ENCODE results near the gene TMEM94. TPM values are rescaled to one million over a fixed set of nuclear protein-coding genes. Genes with fewer than 3 reads are reported as not detected.

Gene TMEM94
- total RNA-seq, 1 experiment from 2014 or later, result 61.4 TPM

GRCh38 chr17:75542229-75542628 lies 85.8 kb downstream of the TMEM94 start:
- Histone ChIP-seq H2AK5ac (ENCODE audit: insufficient read length, low read length) (no peak overlapping the region), H4K91ac (ENCODE audit: insufficient read length, low read depth, low read length) (no peak overlapping the region), H3K14ac (ENCODE audit: insufficient read depth, low read length) (no peak overlapping the region; the same call in 1 of the 2 replicates), H3K23me2 (ENCODE audit: insufficient read length, low read depth, low read length, poor library complexity, severe bottlenecking) (no peaks in the 10 kb centered on the region), H3K79me1 (ENCODE audit: insufficient read depth, low read depth, low read length, poor library complexity, severe bottlenecking) (no peaks in the 10 kb centered on the region), H3K4me2 (ENCODE audit: insufficient read depth, insufficient read length, low read length) (no peak overlapping the region), H2BK5ac (ENCODE audit: insufficient read length, low read length) (no peak overlapping the region), H3K9ac (ENCODE audit: extremely low read depth, insufficient read length, low read length) (no peak overlapping the region), H4K5ac (ENCODE audit: insufficient read length, low read depth, low read length) (no peak overlapping the region), H3K27me3 (ENCODE audit: insufficient read depth, low read length) (no peaks in the 10 kb centered on the region), H3T11ph (ENCODE audit: low read length) (no peak overlapping the region), H2BK12ac (ENCODE audit: insufficient read length, low read depth, low read length) (no peak overlapping the region), H3K56ac (ENCODE audit: insufficient read length, low read depth, low read length) (no peak overlapping the region), H2BK120ac (ENCODE audit: low read depth, low read length, poor library complexity, severe bottlenecking) (no peak overlapping the region), H2AFZ (ENCODE audit: low read length) (no peak overlapping the region), H2BK15ac (ENCODE audit: low read depth, low read length) (no peak overlapping the region), H3K27ac (ENCODE audit: insufficient read length, low read depth, low read length) (no peak overlapping the region), H3K23ac (ENCODE audit: insufficient read length, low read depth, low read length) (no peak overlapping the region), H4K8ac (replicated peaks; ENCODE audit: insufficient read length, low read depth, low read length) (no peak overlapping the region), H3K9me3 (ENCODE audit: control insufficient read depth, low read depth, low read length) (no peaks in the 10 kb centered on the region), H3K4ac (ENCODE audit: low read depth, low read length) (no peak overlapping the region), H3K18ac (ENCODE audit: insufficient read length, low read depth, low read length) (no peak overlapping the region), H3K4me1 (ENCODE audit: insufficient read depth, low read length) (no peaks in the 10 kb centered on the region), H2BK20ac (ENCODE audit: low read depth, low read length, poor library complexity, severe bottlenecking) (no peak overlapping the region), H4K20me1 (ENCODE audit: control insufficient read depth, insufficient read depth, insufficient read length) (no peaks in the 10 kb centered on the region), H3K79me2 (ENCODE audit: insufficient read depth, low read length) (no peaks in the 10 kb centered on the region)
- Mint-ChIP-seq H3K4me1 (peaks cover 20 to 21% of the 10 kb centered on the region in 2 experiments), H3K27ac (peak overlapping the region in 2 of 3 experiments; percentile 13 to 46; a peak in 1 of 7 replicates), H3K9me3 (no peaks in the 10 kb centered on the region), H3K27me3 (ENCODE audit: low read depth) (no peaks in the 10 kb centered on the region), H3K4me3 (no peak overlapping the region; a peak in 1 of 5 replicates), H3K36me3 (ENCODE audit: insufficient read depth in 1 of 3, low read depth in 3 of 3) (peaks cover 0 to 22% (median 4%) of the 10 kb centered on the region in 3 experiments; a peak in 3 of 7 replicates)
- no peak for TF ChIP-seq CTCF (conservative IDR thresholded peaks at IDR 0.05)
- no CpG with 5 or more reads among the region's 8 CpGs for WGBS (ENCODE audit: extremely low coverage, insufficient read length, low lambda C conversion rate)
- DNase-seq, result no peak
